Measurements from ENCODE around the gene TTF2. TPM values are rescaled to one million over a fixed set of nuclear protein-coding genes. Genes with fewer than 3 reads are reported as not detected.

The TTF2 gene
- total RNA-seq, 1 experiment from 2014 or later, result 31.9 TPM

DNA sequence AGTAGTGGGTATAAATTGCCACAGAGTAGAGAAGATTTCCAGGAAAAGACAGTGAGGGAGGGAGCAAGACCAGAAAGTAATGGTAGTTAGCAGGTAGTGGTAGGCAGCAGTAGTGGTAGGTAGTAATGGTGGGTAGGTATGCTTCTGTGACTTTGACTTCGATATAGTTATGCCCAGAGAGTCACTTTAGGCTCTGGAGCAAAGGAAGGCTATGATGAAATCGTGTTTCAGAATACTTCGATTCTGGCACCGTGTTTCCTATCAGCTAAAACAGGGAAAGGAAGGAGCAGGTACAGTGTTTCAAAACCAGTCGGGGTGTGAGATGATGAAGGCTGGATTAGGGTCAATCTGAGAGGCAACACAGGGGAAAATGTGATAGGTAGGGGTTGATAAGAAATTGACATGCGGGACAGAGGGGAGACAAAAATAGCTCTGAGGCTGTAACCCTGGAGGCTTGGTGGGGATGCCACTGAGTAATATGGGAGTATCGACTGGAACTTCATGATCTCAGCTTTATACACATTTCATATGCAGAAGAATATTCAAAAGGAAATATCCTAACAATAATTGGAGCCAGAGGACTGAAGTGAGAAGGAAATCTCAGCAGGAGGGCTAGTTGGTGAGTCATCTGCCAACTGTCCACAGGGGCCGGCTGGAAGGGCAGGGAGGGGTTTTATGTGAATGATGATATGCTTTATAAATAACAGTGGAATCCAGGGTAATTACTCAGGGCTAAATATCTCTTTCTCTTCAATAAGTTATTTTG, 86.6 kb downstream of the TTF2 start:
- H3K9me3 Mint-ChIP-seq (ENCODE audit: unreplicated experiment), result peaks cover 6% of the 10 kb centered on the region
- H3K27ac Mint-ChIP-seq (ENCODE audit: unreplicated experiment), result no peak overlapping the region
- ChIA-PET CTCF (no interaction called here), POLR2A (no interaction called here)
- intact Hi-C loops (cut with micrococcal nuclease; ENCODE audit: unreplicated experiment), result no loop called here
- no peaks in the 10 kb centered on the region for H3K36me3 ChIP-seq (ENCODE audit: control insufficient read depth, insufficient read depth, low read length)
- BruUV-seq (replicated peaks), result no TSS peak
- no peak for DNase-seq
- no peaks in the 10 kb centered on the region for H3K27me3 ChIP-seq (replicated peaks; ENCODE audit: control insufficient read depth, insufficient read depth, low read length)
- no peaks in the 10 kb centered on the region for H3K4me1 ChIP-seq
- TF ChIP-seq, protein P1, sequence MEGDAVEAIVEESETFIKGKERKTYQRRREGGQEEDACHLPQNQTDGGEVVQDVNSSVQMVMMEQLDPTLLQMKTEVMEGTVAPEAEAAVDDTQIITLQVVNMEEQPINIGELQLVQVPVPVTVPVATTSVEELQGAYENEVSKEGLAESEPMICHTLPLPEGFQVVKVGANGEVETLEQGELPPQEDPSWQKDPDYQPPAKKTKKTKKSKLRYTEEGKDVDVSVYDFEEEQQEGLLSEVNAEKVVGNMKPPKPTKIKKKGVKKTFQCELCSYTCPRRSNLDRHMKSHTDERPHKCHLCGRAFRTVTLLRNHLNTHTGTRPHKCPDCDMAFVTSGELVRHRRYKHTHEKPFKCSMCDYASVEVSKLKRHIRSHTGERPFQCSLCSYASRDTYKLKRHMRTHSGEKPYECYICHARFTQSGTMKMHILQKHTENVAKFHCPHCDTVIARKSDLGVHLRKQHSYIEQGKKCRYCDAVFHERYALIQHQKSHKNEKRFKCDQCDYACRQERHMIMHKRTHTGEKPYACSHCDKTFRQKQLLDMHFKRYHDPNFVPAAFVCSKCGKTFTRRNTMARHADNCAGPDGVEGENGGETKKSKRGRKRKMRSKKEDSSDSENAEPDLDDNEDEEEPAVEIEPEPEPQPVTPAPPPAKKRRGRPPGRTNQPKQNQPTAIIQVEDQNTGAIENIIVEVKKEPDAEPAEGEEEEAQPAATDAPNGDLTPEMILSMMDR (IDR thresholded peaks at IDR 0.05; ENCODE audit: insufficient read depth in 1 of 2, low read depth in 1 of 2, low read length in 1 of 2, severe bottlenecking in 1 of 2, unreplicated experiment in 1 of 2), result no peak
- H3K4me3 Mint-ChIP-seq (ENCODE audit: unreplicated experiment), result no peak overlapping the region
- H3K4me1 Mint-ChIP-seq (ENCODE audit: low read depth, unreplicated experiment), result peaks cover 10% of the 10 kb centered on the region
- H3K9me3 ChIP-seq, result no peaks in the 10 kb centered on the region
- H3K27me3 Mint-ChIP-seq (ENCODE audit: insufficient read depth, unreplicated experiment), result no peaks in the 10 kb centered on the region
- no peaks in the 10 kb centered on the region for H3K36me3 Mint-ChIP-seq (ENCODE audit: insufficient read depth, unreplicated experiment)
- no peak overlapping the region for H3K4me3 ChIP-seq (ENCODE audit: low read depth, low read length)

DNA sequence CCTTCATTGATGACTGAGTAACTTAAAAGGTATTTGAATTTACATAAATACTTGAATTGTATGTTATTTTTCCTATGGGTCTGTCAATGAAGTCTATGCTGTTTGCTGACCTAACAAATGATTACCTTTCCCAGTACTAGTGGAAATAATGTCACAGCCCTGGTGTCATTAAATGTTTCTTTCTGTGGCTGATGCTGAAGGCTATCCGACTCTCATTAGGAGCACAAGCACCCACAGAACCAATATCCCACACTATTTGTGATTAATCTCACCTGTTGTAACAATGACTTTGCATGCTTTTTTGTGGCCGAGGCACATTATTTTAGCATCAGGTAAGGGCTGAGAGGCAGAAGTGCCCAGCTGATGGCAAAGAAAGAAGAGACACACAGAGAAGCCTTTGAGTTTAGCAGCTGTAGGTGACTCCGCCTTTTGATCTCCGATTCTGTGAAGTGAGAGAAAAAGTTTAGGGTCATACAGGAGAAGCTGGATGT, 87.3 kb downstream of the TTF2 start:
- Histone ChIP-seq H3K4me1 (no peaks in the 10 kb centered on the region), H3K36me3 (ENCODE audit: control insufficient read depth, insufficient read depth, low read length) (no peaks in the 10 kb centered on the region), H3K9me3 (no peaks in the 10 kb centered on the region), H3K27me3 (replicated peaks; ENCODE audit: control insufficient read depth, insufficient read depth, low read length) (no peaks in the 10 kb centered on the region), H3K4me3 (ENCODE audit: low read depth, low read length) (no peak overlapping the region)
- intact Hi-C loops (cut with micrococcal nuclease; ENCODE audit: unreplicated experiment), result no loop called here
- Mint-ChIP-seq H3K27me3 (ENCODE audit: insufficient read depth, unreplicated experiment) (no peaks in the 10 kb centered on the region), H3K27ac (ENCODE audit: unreplicated experiment) (no peak overlapping the region), H3K36me3 (ENCODE audit: insufficient read depth, unreplicated experiment) (no peaks in the 10 kb centered on the region), H3K4me3 (ENCODE audit: unreplicated experiment) (no peak overlapping the region), H3K9me3 (ENCODE audit: unreplicated experiment) (peaks cover 6% of the 10 kb centered on the region), H3K4me1 (ENCODE audit: low read depth, unreplicated experiment) (peaks cover 10% of the 10 kb centered on the region)
- no peak for DNase-seq
- ChIA-PET CTCF (no interaction called here), POLR2A (no interaction called here)
- no TSS peak for BruUV-seq (replicated peaks)
- TF ChIP-seq, protein P1 (IDR thresholded peaks at IDR 0.05; ENCODE audit: insufficient read depth in 1 of 2, low read depth in 1 of 2, low read length in 1 of 2, severe bottlenecking in 1 of 2, unreplicated experiment in 1 of 2), result no peak

DNA sequence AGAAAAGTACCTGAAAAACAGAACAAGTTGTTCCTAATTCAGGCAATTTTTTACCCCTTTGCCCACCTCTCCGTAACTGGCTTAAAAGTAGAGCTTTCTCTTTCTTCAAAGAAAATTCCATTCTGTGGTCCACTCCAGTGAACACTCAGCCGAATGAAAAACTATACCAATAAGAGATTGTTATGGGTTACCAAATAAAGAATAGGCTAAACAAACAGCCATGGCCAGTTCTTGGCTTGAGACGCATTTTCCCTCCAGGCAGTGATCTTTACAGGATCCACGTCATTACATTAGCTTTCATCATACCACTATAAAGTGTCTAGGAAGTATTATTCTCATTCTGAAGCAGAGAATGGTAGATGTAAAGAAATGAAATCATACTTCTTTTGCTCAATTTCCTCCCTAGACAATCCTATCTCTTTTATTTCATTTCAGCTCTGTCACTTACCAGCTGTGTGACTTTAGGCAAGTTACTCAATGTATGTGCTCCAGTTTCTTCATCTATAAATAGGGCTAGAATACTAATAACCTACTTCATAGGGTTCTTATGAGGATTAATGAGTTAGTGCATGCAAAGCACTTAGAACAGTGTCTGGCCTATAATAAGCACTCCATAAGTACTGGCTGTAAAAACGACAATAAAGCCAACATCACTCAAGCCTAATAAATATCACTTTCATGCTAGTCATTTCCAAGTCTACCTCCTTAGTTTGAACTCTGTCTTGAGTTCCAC, 87.9 kb downstream of the TTF2 start:
- Mint-ChIP-seq H3K27me3 (ENCODE audit: insufficient read depth, unreplicated experiment) (no peaks in the 10 kb centered on the region), H3K36me3 (ENCODE audit: insufficient read depth, unreplicated experiment) (no peaks in the 10 kb centered on the region), H3K4me1 (ENCODE audit: low read depth, unreplicated experiment) (peaks cover 10% of the 10 kb centered on the region), H3K27ac (ENCODE audit: unreplicated experiment) (no peak overlapping the region), H3K4me3 (ENCODE audit: unreplicated experiment) (no peak overlapping the region), H3K9me3 (ENCODE audit: unreplicated experiment) (peaks cover 6% of the 10 kb centered on the region)
- H3K36me3 ChIP-seq (ENCODE audit: control insufficient read depth, insufficient read depth, low read length), result no peaks in the 10 kb centered on the region
- TF ChIP-seq, protein P1 (IDR thresholded peaks at IDR 0.05; ENCODE audit: insufficient read depth in 1 of 2, low read depth in 1 of 2, low read length in 1 of 2, severe bottlenecking in 1 of 2, unreplicated experiment in 1 of 2), result no peak
- no TSS peak for BruUV-seq (replicated peaks)
- ChIA-PET POLR2A (no interaction called here), CTCF (no interaction called here)
- no peak overlapping the region for H3K4me3 ChIP-seq (ENCODE audit: low read depth, low read length)
- intact Hi-C loops (cut with micrococcal nuclease; ENCODE audit: unreplicated experiment), result no loop called here
- DNase-seq, result no peak
- H3K27me3 ChIP-seq (replicated peaks; ENCODE audit: control insufficient read depth, insufficient read depth, low read length), result no peaks in the 10 kb centered on the region
- no peaks in the 10 kb centered on the region for H3K9me3 ChIP-seq
- no peaks in the 10 kb centered on the region for H3K4me1 ChIP-seq

Data from Caco-2 (cell line).